ENCODE measurements around the gene ATP2B3. TPM values are rescaled to one million over a fixed set of nuclear protein-coding genes. Genes with fewer than 3 reads are reported as not detected.

The ATP2B3 gene
- total RNA-seq, 4 donors from 2014 or later = not detected

DNA sequence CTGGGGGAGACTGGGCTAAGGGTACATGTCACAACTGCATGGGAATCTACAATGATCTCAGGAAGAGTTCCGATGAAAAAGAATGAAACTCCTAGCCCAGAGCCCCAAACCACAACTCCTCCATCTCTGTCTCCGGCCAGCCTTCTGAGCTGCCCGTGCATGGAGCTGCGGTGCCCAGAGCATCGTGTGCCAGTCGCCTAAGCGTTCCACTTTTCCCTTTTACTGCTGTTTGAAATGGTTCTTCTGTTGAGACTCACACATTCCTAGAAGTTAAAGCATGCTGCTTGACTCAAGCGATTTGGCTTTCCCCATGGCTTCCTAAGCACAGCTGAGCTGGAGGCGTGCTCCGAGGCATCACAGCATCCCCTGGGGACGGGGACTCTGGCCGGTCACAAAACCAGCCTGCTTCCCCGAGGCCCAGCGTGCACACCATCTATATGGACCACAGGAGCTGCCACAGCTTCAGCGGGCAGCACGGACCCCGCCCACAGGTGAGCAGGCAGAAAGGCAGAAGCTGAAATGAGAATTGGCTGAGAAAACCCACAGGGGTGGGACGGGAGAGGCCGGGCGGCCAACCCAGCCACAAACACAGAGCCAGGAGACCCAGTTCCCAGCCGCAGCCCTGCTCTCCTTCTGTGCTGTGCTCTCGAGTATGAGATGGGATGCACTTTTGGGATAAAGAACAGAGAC lies 76.5 kb downstream of the ATP2B3 start:
- no peaks in the 10 kb centered on the region for H3K9me3 ChIP-seq
- H3K4me3 ChIP-seq (replicated peaks in 1 of 3) = no peak overlapping the region
- peaks cover 0 to 4% of the 10 kb centered on the region in 2 donors for H3K4me1 ChIP-seq
- H3K27ac ChIP-seq = no peak overlapping the region
- no peak for DNase-seq
- no peaks in the 10 kb centered on the region for H3K36me3 ChIP-seq
- no peak for TF ChIP-seq POLR2A (IDR thresholded peaks at IDR 0.05)
- TF ChIP-seq, protein P1, sequence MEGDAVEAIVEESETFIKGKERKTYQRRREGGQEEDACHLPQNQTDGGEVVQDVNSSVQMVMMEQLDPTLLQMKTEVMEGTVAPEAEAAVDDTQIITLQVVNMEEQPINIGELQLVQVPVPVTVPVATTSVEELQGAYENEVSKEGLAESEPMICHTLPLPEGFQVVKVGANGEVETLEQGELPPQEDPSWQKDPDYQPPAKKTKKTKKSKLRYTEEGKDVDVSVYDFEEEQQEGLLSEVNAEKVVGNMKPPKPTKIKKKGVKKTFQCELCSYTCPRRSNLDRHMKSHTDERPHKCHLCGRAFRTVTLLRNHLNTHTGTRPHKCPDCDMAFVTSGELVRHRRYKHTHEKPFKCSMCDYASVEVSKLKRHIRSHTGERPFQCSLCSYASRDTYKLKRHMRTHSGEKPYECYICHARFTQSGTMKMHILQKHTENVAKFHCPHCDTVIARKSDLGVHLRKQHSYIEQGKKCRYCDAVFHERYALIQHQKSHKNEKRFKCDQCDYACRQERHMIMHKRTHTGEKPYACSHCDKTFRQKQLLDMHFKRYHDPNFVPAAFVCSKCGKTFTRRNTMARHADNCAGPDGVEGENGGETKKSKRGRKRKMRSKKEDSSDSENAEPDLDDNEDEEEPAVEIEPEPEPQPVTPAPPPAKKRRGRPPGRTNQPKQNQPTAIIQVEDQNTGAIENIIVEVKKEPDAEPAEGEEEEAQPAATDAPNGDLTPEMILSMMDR (IDR thresholded peaks at IDR 0.05) = no peak
- intact Hi-C loops (cut with DNase I) = no loop called here
- no peaks in the 10 kb centered on the region for H3K27me3 ChIP-seq
- 90 to 96% methylated on average over 11 to 18 of the region's 22 CpGs for WGBS, 2 donors

DNA sequence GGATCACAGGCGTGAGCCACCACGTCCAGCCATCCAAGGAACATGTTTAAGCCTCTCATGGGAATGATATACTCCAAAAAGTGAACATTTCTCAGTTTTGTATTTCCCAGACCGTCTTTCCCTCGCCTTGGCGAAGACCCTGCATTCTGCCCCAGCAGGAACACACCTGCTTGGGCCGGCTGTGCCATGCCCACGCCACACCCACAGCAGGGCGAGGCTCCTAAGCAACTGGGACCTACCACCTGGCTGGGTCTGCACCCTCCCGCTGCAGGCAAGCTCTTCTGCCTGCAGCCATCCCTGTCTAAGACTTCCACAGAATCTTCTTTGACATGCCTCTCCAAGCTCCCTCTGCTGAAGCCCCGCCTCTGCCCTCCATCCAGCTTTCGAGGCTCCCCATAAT lies 77.9 kb downstream of the ATP2B3 start:
- Histone ChIP-seq H3K27me3 (no peaks in the 10 kb centered on the region), H3K36me3 (no peaks in the 10 kb centered on the region), H3K9me3 (no peaks in the 10 kb centered on the region), H3K27ac (no peak overlapping the region), H3K4me1 (peaks cover 0 to 4% of the 10 kb centered on the region in 2 donors), H3K4me3 (replicated peaks in 1 of 3) (no peak overlapping the region)
- no peak for DNase-seq
- TF ChIP-seq, protein P1 (IDR thresholded peaks at IDR 0.05) = no peak
- TF ChIP-seq POLR2A (IDR thresholded peaks at IDR 0.05) = no peak
- 95 to 96% methylated on average over 11 of the region's 11 CpGs for WGBS, 2 donors
- intact Hi-C loops (cut with DNase I) = no loop called here

DNA sequence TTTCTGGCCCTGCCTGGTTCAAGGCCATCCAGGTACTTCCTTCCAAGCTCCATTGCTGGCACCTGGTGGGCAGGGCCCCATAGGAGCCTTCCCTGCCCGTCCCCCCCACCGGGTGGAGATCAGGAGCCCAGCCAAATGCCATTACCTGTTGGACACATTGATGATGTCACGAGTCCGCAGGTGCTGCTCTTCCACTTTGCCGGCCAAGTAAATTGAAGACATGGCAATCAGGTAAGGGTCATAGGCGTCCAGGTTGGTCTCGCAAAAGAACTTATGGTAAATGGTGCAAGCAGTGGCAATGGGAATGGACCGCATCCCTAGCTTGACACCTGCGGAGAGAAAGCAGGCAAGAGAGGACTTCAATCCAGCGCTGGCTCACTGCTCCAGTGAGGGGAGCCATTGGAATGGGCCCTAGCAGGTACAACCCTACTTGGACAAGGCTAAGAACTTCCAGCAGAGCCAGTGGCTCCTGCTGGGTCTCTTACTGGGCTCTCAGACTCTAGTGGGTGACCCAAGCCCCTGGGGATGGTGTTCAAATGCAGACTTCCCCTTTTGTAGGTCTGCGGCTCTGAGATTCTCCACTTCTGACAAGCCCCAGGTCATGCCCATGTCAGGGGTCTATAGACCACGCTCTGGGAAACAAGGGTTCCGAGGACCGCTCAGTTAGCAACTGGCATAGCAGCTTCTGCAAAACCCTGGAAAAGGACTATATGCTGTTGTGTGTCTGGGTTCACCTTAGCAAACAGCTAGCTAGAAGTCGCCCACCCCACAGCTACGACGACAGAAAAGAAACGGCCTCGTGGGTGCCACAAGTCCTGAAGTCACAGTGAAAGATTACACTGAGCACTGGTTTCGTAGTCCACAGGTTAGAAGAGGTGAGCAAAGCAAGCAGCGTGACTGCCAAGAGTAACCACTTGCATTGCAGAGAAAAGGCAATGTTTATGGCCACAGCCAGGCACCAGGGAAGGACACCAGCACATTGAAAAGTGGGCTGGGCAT lies 78.7 kb downstream of the ATP2B3 start:
- WGBS, 2 donors = 94 to 98% methylated on average over 8 to 11 of the region's 21 CpGs
- Histone ChIP-seq H3K4me3 (replicated peaks in 1 of 3) (no peak overlapping the region), H3K27ac (no peak overlapping the region), H3K4me1 (peaks cover 0 to 4% of the 10 kb centered on the region in 2 donors), H3K9me3 (no peaks in the 10 kb centered on the region), H3K27me3 (no peaks in the 10 kb centered on the region), H3K36me3 (no peaks in the 10 kb centered on the region)
- intact Hi-C loops (cut with DNase I) = no loop called here
- no peak for DNase-seq
- TF ChIP-seq, protein P1 (IDR thresholded peaks at IDR 0.05) = no peak

DNA sequence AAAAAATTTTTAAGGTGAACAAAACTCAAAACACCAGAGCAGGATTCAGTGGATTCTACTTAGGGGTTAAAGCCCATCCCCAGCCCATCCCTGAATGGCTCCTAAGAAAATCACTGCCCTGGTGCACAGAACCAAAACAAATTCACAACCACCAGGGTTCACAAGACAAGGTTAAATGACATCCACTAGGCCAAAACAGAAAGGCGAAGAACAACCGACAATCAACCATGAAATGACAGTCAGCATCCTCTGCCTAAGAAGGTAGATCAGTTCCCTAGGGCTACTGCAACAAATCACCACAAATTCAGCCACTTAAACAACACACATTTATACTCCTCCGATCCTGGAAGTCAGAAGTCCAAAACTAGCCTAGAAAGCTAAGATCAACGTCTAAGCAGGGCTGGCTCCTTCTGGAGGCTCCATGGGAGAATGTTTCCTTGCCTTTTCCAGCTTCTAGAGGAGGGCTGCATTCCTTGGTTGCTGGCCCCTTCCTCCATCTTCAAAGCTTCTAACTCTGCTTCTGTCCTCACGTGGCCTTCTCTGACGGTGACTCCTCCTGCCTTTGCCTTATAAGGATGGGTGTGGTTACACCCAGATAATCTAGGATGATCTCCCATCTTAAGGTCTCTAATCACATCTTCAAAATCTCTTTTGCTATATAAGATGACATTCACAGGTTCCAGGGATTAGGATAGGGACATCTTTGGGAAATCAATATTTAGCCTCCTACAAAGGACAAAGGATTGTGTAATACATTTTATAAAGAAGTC lies 79.7 kb downstream of the ATP2B3 start:
- Histone ChIP-seq H3K9me3 (no peaks in the 10 kb centered on the region), H3K27ac (no peak overlapping the region), H3K4me1 (peaks cover 0 to 4% of the 10 kb centered on the region in 2 donors), H3K27me3 (no peaks in the 10 kb centered on the region), H3K36me3 (no peaks in the 10 kb centered on the region), H3K4me3 (replicated peaks in 1 of 3) (no peak overlapping the region)
- TF ChIP-seq, protein P1 (IDR thresholded peaks at IDR 0.05) = no peak
- TF ChIP-seq POLR2A (IDR thresholded peaks at IDR 0.05) = no peak
- intact Hi-C loops (cut with DNase I) = no loop called here
- no peak for DNase-seq
- 94 to 95% methylated on average over 6 of the region's 6 CpGs for WGBS, 2 donors
